Stimulated activated CD8-positive, alpha-beta memory T cell treated with anti-CD3 and anti-CD28 coated beads, Interleukin-15, amount 100 ng/mL, for 1 hour (primary cell): ENCODE measurements around the gene PHRF1.

Experiments used
- DNase-seq: peaks from one replicate; pipeline ENCODE4 v3.0.0-alpha.2; 2020; ENCODE audit warnings: low read depth

Gene PHRF1

GRCh38 chr11:539971-540481 lies 36.2 kb upstream of the PHRF1 start:
- DNase-seq = no peak

DNA sequence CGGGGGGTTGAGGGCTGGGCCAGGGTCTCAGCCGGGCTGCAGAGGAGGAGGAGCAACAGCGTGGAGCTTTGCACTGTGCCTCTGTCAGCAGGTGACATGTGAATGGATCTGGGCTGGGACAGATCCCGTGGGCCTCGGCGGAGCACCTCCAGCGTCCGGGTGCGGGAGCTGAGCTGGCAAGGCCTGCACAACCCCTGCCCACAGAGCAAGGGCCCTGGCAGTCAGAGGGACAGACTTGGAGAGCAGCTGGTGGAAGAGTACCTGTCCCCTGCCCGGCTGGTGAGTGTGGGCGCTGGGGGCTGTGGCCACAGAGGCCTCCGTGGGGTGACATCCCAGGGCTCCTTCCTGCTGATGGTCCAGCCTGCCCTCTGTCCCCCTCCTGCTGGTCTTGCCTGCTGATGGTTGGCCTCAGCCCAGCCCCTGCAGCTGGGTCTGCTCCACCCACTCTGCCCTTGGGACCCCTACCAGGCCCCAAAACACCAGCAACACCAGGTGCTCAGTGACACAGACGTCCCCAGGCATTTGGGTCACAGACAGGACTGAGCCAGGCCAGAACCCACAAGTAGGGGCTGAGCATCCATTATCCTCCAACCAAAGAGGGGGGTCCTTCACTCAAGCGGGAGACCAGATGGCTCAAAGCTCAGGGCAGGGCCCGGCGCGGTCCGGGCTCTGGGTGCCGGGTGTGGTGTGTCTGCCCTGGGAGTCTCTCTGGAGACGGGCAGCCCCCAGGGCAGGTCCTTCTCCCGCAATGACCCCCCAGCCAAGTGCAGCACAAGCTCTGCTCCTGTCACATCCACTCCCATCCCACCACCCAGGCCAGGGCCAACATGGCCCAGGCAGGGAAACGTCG lies 35.5 kb upstream of the PHRF1 start:
- no peak for DNase-seq

GRCh38 chr11:541433-541885 lies 34.8 kb upstream of the PHRF1 start:
- DNase-seq = no peak

DNA sequence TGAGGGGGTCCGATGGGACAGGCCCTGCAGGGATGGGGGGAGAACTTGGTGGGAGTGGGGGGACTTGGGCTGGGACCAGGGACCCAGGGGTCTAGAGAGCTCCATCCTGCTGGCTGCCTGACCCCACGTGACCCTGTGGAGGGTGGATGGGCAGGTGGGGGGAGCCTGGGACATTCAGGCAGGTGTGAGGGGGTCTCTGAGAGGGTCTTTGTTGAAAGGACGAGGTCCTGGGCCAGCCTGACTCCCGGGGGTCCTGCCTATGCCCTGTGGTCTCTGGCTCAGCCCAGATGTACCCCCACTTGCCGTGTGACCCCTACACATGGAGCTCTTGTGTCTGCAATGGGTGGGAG lies 31.5 kb upstream of the PHRF1 start:
- no peak for DNase-seq

DNA sequence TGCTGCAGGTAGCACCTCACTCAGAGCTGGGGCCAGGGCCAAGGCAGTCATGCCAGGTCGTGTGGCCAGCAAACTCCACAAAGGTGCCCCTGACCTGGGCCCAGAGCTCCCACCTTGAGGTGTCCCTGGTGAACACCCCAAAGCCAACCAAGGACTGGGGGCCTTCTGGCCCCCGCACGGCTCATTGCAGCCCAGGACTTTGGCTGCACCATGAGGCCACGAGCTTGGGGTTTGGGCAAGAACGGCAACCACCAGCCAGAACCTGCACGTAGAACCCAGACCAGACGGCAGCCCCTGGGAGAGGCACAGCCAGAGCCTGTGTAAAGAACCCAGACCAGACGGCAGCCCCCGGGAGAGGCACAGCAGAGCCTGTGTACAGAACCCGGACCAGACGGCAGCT lies 31.1 kb upstream of the PHRF1 start:
- DNase-seq = no peak

DNA sequence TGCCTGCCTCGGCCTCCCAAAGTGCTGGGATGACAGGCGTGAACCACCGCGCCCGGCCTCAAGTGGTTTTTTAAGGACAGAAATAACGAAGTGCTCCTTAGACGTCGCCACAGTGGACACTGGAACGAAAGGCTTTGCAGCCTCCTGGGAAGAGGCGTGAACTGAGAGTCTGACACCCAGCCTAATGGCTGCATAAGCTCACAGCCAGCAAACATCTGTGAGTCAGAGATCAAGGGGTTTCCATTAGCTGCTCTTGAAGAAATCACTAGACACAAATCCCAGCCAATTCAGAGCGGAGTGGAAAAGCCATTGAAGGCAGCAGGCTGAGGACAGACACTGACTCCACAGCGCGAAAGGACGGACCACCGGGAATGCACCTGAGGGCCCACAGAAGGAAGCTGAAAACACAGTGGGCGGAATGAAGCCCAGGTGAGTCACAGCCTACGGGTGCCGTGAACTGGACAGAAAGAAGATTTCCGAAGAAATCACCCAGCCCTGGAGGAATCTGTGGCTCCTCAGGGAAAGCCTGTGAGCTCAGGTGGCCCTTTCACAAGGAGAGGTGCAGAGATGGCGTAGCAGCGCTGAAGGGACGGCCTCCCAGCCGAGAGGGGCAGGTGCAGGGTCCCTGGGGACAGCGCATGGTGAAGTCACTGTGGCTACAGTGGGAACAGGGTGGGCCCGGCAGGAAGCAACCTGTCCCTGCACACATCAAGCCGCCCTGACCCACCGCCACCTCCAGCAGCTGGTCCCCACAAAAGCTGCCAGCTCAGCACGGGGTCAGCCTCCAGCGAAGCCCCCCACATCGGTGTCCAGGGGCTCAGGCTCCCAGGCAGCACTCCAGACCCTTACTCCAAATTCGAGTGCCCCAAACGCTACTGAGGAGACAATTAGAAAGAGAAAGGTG lies 27.3 kb upstream of the PHRF1 start:
- DNase-seq = no peak

- no peak for DNase-seq
Measured at GRCh38 chr11:550021-550745, 26.1 kb upstream of the PHRF1 start.

GRCh38 chr11:550746-551085 lies 25.6 kb upstream of the PHRF1 start:
- DNase-seq = no peak

DNA sequence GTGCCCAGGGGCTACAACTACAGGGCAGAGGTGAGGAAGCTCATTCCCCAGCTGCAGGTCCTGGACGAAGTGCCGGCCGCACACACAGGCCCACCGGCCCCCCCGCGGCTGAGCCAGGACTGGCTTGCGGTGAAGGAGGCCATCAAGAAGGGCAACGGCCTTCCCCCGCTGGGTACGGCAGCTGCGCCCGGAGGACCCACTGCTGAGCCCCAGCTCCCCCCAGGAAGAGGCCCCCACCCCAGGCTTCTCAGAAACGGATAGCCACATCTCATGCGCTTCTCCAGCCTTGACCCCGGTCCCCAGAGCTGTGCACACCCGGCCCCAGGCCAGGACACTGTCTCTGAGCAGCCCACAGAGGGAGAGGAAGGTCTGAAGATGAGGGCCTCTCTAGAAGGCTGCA lies 25.1 kb upstream of the PHRF1 start:
- DNase-seq = no peak

DNA sequence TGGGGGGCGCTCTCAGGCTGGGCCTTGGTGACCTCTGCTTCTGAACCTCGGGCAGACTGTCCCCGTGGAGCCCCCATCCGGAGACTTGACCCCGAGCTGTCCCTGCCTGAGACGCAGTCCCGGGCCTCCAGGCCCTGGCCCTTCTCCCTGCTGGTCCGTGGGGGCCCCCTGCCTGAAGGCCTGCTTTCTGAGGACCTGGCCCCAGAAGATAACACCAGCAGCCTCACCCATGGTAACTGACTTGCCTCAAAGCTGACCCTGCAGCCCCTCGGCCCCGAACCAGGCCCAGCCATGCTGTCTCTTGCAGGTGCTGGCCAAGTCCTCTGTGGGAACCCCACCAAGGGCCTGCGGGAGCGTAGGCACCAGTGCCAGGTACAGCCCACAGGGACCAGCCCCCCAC lies 24.7 kb upstream of the PHRF1 start:
- DNase-seq = no peak

- no peak for DNase-seq
Measured at GRCh38 chr11:553083-553987, 22.9 kb upstream of the PHRF1 start.

DNA sequence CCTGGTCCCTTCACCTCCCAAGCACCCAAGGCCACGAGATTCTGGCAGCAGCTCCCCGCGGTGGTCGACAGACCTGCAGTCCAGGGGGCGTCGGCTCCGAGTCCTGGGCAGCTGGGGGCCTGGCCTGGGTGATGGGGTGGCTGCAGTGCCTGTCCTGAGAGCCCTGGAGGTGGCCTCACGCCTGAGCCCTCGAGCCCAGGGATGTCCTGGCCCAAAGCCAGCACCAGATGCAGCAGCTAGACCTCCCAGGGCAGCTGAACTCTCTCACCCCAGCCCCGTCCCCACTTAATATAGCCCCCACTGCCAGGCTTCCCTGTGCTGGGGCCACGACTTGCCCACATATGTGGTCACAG lies 22.3 kb upstream of the PHRF1 start:
- no peak for DNase-seq

- no peak for DNase-seq
Measured at GRCh38 chr11:554428-555226, 21.6 kb upstream of the PHRF1 start.

DNA sequence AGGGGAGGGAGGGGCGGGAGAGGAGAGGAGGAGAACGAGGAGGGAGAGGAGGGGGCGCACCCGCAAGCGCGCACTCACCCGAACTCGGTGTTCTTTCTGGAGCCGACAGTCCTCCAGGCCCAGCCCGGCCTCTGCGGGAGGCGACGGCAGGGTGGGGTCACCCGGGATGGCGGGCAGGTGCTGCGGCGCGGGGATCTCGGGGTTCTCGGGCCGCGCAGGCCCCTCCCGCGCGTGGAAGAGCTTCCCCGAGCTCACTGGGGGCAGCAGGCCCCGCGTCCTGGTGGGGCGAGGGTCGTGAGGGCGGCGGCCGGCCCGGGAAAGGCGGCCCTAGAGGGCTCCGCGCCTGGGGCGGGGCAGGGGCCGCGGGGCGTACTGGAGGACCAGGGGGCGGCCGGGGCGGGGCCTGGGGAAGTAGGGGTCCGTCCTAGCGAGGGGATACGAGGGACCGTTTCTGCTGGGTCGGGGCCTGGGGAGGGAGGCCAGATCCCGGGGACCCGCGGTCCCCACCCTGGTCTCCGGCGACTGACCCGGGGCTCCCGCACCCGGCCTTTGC lies 21.0 kb upstream of the PHRF1 start:
- no peak for DNase-seq

DNA sequence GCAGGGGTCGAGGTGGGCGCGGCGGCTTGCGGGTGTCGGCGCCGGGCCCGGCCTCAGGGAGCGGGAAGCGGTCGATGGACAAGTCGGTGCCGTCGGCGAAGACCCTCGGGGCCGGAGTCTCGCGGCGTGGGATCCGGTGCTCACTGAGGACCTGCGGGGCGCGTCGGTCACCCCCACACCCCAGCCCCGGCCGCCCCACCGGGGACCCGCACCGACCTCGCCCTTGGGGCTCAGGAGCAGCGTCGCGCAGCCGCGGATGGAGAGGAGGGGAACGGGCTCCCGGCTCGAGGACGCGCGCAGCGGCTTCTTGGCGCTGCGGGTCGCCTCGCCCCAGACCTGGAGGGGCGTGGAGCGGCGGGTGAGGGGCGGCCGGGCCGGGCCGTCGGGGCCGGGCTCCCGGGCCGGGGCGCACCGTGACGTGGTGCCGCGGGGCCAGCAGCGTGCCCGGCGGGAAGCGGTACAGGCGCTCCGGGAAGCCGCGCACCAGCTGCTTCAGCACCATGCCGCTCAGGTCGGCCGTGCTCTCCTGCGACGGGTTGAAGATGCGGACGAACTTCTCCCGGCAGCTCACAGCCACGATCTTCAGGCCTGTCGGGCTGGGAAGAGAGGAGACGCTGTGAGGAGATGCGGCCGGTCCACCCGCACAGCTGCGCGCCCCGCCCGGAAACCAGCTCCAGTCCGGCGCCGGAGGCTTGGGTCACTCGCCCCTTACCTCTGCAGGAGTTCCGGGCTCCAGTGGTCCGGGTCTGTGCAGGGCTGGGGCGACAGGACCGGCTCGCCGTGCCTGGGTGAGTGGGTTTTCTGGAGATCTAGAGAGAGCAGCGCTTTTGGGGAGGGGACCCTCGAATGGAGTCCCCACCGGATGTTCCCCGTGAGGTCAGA lies 20.2 kb upstream of the PHRF1 start:
- DNase-seq = no peak

DNA sequence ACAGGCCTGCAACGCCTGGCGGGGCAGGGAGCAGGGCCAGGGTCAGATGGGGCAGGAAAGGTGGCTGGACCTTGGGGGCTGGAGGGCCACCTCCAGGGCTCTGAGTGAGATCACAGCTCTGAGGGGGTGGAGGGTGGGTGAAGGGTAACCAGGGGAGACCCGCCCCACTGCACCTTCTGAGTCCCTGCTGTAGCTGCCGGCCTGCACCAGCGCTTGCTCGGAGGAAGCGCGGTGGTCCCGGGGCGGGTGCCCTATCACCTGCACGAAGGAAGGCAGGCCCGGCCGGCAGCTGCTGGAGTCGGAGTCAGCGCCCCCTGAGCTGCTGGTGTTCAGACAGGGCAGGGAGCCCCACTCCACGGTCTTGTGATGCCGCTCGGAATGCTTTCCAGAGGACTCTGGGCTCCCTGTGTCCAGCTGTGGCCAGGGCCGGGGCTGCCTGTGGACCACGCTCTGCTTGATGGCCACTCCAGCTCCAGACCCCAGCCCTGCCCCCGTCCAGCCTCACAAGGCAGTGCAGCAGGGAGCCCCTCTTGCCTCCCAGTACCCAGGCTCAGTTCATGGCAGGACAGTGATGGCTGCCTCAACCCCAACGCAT lies 19.5 kb upstream of the PHRF1 start:
- no peak for DNase-seq

DNA sequence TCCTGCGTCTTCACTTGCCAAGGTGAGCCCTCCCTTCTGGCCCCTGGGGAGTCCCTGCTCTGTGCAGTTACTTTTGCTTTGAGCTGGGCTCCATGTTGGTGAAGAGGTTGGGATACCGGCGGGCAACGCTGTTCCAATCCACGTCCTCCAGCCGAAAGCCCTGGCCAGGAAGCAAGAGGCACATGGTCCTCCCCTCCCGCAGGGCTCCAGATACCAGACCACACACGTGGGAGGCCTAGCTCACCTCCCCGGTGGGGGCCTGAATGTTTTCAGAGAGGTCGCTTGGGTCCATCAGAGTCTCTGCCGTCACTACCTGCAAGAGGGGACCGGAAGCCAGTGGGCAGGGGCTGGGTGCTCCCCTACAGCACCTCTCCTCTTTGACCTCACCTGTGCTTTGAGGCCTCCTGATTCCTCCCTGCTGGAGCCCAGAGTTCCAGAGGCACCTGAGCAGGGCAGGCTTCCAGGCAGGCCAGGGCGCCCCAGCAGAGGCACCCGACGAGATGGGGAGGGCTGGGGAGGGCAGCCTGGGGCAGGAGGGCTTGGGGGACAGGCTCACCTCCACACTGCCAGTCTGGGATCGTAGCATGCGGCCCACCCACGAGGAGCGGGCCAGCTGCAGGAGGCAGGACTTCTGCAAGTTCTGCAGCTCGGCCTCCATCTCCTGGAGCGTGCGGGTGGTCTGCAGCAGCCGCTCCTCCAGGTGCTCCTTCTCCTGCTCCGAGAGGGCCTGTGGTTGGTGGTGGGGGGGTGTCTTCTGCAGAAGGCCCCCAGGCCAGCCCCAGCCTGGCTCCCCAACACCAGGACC lies 18.7 kb upstream of the PHRF1 start:
- no peak for DNase-seq

DNA sequence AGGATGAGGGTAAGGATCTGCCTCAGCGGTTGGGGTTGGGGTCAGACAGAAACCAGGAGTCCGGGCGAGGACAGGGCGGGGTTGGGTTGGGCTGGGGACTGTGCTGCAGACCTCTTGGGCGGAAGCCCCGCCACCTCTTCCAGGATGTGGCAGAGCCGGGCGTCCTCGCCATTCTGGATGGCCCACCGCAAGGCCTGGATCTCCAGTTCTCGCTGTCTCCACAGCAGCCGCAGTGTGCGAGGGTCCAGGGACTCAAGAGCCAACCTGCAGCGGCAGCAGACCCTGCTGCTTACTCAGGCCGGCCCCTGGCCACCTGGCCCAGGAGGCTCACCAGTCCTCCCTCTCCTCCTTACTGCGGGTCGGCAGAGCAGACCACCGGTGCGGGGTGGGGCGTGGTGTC lies 17.8 kb upstream of the PHRF1 start:
- no peak for DNase-seq
